HG03095 (cell line): Measurements from ENCODE around the gene RAB20.

Source experiments
- ATAC-seq: cut with Tn5 transposase; IDR thresholded peaks from one replicate; pipeline ENCODE4 v1.9.1; 2021; ENCODE audit warnings: moderate library complexity; ENCODE audit not compliant: unreplicated experiment

RAB20 gene

DNA sequence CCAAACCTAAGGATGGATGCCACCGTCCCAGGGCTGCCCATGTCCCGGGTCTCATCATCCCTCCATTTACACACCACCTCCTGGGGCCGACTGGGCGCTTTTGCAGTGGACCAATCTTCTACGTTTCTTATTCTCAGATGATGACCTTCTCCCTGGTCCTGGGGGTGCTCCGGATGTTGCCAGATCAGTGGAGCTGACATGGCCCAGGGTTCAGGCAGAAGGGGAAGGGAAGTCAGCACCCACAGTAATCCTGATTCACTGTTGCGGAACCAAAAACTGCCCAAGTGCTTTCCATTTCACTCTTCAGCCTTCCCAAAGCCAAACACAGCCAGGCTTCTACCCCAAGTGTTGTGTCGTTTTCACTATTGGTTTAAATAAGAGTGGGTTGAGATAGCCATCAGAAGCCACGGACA is 29.8 kb downstream of the RAB20 start:
- ATAC-seq, result no peak

DNA sequence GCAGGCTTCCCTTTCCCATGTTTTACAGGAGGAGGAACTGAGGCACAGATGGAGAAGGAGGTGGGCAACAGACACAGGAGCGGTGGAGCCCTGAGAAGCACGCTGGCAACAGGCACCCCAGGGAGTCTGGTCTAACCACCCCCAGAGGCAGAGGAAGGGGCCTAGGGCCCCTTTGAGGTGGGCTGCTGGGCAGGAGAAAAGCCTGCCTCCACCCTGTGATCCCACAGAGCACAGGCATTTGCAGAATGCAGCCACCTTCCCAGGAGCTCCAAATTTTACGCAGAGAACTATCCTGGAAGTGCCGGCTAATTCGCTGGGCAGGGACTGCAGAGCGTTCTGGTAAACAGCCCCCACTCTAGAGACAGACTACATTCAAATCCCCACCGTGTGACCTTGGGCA is 30.4 kb downstream of the RAB20 start:
- no peak for ATAC-seq

DNA sequence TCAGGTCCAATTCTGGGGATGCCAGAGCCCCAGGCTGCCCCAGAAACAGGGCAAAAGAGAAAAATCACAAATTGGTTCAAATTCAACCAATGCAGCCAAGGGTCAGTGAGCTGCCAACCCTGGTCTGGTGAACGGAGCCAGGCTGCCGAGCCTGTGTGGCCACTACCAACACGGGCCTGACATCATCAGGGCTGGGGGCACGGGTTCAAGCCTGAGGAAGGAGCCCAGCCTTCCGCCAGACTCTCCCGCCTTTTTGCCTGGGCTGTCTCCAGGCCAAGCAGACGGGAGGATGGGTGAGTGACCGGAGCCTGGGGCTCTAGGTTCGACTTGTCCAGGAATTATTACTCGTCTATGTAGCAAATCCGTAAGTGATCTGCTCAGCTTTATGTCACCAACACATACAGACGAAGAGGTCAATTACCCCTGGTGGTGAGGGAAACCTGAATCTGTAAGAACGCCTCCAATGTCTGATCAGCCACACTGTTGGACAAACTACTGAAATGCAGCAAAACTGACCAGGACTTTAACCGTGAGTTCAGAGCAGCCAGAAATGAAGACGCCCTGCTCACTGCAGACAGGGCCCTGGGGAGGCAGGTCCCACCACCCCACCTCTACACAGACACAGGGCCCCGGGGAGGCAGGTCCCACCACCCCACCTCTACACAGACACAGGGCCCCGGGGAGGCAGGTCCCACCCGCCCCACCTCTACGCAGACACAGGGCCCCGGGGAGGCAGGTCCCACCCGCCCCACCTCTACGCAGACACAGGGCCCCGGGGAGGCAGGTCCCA is 31.8 kb downstream of the RAB20 start:
- ATAC-seq, result no peak

DNA sequence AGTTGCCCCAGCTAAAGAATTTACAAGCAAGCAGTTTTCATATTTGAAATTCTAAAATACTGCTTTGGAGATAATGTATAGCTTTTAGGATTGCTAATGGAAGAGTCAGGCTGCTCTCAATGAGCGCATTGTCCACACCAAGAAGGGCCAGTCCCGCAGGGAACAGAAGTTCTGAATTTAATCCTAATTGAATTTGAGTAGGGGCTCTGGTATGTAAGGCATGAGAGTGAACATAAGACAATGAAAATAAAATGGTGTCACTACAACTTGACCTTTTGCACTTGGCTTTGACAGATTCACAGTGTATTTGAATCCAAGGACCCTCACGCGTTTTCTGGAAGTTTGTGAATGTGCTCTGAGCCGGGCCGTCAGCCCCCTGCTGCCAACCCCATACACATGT is 32.6 kb downstream of the RAB20 start:
- no peak for ATAC-seq

DNA sequence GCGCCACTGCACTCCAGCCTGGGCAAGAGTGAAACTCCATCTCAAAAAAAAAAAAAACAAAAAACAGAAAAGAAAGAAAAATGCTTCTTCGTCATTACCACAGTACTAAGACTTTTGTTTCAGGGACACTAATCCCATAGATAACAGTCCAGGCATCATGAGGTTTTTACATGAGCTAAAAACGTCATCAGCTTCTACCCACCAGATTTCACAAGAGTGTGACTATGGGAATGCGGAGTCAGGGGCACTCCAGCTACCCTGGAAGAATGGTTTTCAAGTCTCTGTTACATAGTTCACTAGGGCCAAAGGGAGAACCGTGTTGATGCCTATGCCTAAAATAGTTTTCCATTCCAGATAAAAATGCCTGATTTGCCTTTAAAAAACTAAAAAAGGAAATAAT is 33.2 kb downstream of the RAB20 start:
- no peak for ATAC-seq

DNA sequence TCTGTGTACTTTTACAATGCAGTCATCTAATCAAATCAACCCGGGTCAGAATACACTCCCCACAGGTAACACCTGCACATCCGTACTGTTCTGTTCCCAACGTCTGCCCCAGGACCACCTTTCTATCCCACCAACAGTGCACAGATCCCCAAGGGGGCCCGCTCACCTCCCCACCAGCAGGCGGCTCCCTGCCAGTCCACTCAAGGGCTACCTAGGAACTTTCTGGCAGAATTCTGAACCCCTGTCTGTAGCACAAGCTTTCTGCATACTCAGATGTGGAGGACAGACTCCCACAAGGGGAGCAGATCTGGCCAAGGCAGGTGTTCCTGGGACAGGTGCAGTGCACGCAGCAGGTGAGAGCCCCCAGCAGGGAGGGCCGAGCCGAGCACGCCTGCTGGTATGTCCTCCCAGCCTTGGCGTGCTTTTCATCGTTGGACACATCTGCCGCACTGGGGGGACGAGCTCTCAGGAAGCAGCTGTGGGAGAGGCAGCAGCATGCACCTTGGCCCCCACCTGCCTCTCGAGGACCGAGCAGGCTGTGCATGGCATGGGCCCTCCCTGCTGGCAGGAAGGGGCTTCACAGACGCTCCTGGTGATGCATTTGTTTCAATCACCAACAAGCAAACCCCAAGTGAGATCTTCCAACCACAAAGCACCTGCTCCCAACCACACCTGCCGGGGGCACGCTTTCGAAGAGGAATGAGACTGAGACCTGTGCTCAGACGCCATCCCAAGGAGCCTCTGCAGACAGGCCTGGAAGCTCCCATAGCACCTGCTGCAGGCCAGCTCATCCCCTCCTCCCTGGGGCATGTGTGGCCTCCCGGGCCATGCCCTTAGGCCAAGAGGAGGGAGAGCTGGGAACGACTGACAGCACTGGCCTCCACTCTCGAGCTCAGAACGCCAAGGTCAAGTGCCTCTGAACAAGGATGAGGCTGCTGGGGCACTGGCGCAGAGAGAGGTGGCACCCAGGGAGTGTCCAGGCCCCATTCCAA is 35.9 kb downstream of the RAB20 start:
- peak; percentile 75 for ATAC-seq

DNA sequence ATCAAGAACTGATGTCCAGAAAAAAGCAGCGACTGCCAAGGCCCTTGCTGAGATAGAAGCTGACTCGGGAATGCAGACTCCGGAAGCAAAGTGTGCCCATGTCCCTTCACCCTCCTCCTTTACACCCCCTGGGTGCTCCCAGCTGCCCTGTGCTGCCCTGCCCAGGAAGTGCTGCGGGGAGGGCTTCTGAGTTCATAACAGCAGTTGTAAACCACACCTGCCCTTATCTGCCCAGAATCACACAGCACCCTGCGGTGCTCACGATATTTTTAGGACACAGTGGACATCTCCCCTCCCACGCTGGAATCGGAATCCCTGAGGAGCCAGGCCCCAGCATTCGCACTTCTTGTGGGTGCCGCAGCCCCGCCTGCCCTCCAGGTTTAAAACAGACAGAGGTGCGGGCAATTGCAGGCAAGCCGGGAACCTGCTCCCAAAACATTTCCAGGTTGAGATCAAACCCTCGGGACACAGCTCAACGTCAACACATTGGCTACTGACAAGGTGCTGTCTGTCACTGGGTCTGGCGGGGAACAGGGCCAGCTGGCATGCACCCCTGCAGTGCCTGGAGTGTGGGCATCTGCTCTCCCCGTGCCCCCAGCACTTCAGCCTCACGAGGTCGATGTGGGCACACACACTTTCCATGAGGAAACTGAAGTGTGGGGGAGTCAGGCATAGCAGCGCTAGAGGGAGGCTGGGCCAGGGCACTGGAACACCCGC is 36.8 kb downstream of the RAB20 start:
- no peak for ATAC-seq

DNA sequence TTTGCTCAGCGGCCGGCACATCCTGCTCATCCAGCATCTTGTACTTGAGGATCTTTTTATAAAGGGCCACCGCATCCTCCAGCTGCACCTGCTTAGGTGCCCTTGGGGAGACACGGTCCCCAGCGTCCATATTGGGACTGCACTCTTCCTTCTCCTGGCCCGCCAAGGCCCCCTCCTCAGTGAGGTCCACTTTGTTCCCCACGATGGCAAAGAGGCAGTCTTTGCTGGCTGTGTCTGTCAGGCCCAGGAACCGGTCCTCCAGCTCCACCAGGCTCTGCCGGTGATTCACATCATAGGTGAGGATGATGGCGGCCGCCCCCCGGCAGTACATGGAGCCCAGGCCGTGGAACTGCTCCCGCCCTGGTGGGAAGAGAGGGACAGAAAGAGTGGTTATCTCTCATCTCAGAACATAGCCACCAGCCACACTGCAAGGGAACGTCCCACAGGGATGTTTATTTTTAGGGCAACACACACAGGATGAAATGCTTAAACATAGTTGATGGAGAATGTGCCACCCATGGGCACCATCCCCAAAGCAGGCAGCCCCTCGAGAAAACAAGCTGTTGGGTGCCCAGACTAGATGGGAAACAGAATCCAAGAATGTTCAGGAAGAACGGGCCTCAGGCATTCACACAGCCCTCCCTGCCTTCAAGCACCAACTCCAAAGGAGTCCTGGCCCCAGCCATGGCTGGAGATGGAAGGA is 37.5 kb downstream of the RAB20 start:
- no peak for ATAC-seq

DNA sequence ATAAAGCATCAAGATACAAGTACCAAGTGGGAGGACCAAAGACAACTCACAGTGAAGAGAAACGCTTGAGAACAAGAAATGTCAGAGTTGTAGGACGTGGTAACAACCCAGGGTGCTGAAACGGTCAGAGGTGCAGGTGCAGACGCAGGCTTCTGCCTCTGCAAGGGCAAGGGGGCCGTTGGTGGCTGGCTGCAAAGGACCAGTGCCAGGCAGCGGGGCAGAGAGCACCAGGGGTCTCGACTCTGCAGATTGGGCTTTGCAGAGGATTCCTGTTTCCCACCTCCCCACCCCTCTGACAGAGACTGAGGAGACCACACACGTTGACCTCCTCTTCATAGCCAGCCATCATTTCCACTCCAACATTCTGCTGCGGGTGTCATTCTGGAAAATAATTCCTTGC is 38.3 kb downstream of the RAB20 start:
- ATAC-seq, result no peak

DNA sequence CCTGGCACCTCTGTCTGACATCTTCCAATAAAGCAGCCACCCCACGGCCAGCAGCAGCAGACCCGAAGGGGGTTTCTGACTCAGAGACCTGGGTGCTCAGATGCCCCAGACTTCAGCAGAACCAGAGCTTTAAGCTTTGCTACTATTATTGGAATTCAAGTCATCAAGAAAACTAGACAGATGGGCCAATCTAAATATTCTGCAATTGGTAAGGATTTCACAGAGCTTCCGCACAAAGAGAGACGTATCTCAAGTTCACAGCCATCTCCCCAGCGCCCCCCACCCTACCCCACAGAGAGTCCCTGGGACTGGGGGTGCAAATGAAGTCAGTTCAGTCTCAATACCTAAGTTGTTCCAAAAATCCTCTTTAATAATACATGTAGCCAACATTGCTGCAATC is 38.8 kb downstream of the RAB20 start:
- ATAC-seq, result no peak

DNA sequence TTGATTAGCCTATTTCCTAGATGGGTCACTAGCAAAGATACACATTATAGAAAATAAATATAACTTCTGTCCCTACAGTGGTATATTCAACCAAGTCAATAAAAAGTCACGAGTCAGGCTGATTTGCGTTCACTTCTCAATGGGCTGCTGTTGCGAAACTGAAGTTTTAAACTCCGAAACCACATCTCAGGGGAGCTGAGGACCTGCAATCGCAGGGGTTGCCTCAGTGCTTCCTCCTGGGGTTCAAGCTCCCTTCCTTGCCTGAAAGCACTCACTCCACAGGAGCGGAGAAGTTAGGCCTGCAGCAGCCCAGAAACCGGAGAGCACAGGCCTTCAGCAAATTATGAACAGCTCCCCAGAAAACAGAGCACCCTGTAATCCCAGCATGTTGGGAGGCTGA is 39.6 kb downstream of the RAB20 start:
- ATAC-seq, result no peak

DNA sequence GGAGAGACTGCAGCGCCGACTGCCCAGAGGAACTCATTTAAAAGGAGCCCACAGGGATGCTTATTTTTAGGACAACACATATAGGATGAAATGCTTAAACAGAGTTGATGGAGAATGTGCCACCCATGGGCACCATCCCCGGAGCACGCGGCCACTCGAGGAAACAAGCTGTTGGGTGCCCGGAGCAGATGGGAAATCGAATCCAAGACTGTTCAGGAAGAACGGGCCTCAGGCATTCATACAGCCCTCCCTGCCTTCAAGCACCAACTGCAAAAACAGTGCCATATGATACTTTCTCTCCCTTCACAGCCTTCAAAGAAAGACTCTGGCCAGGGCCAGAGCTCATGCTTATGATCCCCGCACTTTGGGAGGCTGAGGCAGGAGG is 40.2 kb downstream of the RAB20 start:
- no peak for ATAC-seq

DNA sequence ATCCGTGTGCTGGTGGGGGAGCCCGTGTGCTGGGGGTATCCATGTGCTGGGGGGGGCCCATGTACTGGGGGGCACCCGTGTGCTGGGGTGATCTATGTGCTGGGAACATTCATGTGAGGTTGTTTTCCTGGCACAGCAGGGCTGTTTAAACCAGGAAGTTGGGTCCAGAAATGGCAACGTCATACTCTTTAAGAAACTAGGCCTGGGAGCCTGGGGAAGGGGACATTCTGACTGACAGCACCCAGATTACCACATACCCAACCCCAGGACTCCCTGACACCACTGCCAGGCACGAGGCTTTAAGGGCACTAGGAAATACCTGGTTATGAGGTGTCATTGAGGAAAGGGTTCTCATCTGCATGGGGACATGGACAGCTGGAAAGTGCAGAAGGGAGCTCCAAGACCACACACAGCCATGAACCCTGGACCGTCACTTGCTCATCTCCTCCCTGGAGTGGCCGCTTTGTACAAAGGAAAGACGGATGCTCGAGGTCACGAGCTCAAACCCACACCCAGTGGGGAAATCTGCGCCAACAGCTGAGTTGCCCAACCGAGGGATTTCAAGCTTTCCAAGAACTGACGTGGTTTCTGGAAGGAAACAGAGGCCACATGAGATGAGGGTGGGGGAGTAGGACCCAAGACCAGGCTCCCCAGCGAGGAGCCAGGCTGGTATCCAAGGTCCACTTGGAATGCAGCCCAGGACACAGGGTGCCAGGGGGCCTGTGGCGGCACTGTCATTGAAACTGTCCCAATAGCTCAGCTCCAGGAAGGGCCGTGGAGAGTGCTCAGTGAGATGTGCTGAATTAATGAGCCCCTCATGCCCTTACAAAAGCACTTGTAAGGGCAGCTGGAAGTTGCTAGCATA is 40.9 kb downstream of the RAB20 start:
- no peak for ATAC-seq

DNA sequence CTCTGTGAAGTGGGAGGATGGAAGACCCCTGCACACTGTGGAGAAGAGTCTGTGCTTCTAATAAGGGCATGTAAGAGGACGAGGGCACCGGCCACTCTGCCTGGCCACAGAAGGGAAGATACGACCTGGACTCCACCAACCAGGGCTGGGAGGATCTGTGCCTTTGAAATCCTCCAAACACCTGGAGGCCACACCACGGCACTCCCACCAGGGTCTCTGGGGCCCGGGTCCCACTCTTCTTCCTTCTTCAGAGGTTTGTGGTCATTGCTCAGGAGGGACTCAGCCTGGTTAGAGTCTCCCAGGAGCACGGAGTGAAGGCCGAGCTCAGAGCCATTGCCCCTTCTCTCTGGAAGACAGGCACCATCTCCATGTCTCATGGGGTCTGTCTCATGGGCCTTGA is 42.0 kb downstream of the RAB20 start:
- ATAC-seq, result no peak

DNA sequence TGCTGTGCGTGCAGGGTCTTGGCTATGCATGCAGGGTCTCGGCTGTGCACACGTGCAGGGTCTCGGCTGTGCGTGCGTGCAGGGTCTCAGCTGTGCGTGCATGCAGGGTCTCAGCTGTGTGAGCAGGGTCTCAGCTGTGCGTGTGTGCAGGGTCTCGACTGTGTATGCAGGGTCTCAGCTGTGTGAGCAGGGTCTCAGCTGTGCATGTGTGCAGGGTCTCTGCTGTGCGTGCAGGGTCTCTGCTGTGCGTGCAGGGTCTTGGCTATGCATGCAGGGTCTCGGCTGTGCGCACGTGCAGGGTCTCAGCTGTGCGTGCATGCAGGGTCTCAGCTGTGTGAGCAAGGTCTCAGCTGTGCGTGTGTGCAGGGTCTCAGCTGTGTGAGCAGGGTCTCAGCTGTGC is 42.5 kb downstream of the RAB20 start:
- ATAC-seq, result no peak

DNA sequence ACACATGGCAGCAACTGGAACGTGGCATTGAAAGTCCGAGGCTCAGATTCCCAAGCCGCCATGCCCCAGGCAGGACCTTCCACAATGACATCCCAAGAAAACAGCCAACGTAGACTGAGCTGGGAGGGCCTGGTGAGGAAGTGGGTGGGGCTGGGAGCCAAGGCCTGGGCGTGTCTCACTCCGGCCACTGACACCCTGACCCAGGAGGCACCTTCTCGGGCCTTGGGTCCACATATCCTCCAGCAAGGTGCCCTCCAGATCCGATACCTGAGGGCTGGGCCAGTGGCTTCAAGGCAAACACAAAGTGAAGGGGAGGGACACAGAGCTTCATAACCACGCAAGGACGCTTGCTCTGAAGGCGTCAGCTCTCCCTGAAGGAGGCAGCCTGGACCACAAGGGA is 43.0 kb downstream of the RAB20 start:
- no peak for ATAC-seq

DNA sequence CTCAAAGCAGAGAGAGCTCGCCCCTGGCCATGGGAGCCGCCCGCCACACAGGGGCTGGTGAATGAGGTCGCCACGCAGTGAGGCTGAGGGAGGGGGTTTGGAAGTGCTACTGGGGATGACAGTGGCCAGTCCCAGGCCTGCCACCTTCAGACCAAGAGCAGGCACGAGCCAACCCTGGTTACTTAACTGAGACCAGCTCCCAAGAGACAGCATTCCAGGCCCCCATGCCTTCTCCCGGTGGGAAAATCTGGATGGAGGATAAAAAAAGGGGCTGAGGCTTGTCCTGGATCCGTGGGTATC is 43.3 kb downstream of the RAB20 start:
- no peak for ATAC-seq

DNA sequence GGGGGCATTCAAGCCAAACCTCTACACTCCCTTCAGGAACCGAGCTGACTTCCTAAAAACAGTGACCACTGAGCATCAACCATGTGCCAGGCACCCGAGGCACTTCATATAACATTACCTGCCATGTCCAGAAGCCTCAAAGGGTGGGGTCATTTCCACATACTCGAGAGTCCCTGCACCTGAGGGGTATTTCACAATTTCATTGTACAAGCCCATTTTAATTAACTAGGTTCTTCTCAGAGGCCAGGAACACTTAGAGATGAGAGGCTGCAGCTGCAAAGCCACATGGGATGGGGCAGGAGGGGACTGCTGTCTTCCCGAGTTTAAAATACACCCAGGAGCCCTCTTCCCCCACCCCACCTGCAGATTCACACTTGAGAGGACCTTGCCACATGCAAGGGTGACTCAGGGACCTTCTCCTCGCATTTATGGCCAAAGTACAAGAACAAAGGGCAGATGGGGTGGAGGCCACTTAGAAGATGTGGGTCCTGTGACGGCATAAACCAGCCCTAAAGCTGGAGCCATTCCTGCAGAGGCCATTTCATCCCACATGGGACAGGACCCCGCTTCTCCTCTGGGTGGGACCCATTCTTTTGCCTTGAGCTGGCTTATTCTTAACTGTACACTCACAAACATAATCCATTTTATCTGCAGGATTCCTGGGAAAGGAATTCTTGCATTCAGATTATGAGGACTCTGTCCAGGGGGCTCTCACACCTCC is 43.9 kb downstream of the RAB20 start:
- ATAC-seq, result no peak

DNA sequence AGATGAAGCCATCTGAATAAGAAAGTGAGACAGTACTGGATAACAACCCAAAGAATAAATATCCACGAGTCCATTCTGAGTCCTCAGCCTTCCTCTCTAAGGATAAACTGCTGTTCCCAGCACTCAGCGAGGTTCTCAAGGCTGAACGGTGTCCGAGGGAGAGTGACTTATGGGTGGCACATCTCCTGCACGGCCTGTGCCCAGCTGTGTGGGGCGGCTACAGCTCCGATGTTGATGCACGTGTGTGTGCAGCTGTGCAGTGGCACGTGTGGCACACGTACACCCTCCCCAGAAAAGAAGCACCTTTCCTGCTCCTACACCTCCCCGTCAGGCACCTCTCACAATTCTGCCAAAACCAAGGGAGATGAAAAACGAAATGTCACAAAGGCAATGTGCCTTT is 45.0 kb downstream of the RAB20 start:
- ATAC-seq, result no peak
